SU-DHL-6 (cell line): ENCODE results near the gene ZBTB2.

Experiments
- EZH2phosphoT487 ChIP-seq: fragments of 200-600 bp; sonication (generic), shearing (Covaris generic); conservative IDR thresholded peaks from 2 replicates; pipeline ENCODE4 v1.6.1; 2018; ENCODE audit warnings: mild to moderate bottlenecking, antibody characterized with exemption, low read length, moderate library complexity, mixed read lengths
- TF ChIP-seq, protein P1 (sequence below): fragments of 200-600 bp; sonication (generic); IDR thresholded peaks from one replicate; pipeline ENCODE4 v1.5.1; 2017; ENCODE audit warnings: antibody characterized with exemption, mild to moderate bottlenecking, low read length, moderate library complexity; ENCODE audit not compliant: insufficient read depth, poor library complexity, severe bottlenecking

DNA sequence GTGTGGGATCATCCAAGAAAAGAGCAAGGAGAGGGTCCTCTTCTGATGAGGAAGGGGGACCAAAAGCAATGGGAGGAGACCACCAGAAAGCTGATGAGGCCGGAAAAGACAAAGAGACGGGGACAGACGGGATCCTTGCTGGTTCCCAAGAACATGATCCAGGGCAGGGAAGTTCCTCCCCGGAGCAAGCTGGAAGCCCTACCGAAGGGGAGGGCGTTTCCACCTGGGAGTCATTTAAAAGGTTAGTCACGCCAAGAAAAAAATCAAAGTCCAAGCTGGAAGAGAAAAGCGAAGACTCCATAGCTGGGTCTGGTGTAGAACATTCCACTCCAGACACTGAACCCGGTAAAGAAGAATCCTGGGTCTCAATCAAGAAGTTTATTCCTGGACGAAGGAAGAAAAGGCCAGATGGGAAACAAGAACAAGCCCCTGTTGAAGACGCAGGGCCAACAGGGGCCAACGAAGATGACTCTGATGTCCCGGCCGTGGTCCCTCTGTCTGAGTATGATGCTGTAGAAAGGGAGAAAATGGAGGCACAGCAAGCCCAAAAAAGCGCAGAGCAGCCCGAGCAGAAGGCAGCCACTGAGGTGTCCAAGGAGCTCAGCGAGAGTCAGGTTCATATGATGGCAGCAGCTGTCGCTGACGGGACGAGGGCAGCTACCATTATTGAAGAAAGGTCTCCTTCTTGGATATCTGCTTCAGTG lies 40.8 kb downstream of the ZBTB2 start:
- TF ChIP-seq, protein P1, sequence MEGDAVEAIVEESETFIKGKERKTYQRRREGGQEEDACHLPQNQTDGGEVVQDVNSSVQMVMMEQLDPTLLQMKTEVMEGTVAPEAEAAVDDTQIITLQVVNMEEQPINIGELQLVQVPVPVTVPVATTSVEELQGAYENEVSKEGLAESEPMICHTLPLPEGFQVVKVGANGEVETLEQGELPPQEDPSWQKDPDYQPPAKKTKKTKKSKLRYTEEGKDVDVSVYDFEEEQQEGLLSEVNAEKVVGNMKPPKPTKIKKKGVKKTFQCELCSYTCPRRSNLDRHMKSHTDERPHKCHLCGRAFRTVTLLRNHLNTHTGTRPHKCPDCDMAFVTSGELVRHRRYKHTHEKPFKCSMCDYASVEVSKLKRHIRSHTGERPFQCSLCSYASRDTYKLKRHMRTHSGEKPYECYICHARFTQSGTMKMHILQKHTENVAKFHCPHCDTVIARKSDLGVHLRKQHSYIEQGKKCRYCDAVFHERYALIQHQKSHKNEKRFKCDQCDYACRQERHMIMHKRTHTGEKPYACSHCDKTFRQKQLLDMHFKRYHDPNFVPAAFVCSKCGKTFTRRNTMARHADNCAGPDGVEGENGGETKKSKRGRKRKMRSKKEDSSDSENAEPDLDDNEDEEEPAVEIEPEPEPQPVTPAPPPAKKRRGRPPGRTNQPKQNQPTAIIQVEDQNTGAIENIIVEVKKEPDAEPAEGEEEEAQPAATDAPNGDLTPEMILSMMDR = no peak
- TF ChIP-seq EZH2phosphoT487 = no peak
